Lower leg skin (tissue), 4 donors: ENCODE data around the gene DENND2C. TPM values are rescaled to one million over a fixed set of nuclear protein-coding genes. Genes with fewer than 3 reads are reported as not detected.

Source experiments
- DNase-seq, 2 donors: peaks; one replicate each; pipeline ENCODE4 v3.0.0-alpha.2; 2019; ENCODE audit warnings: low spot score in 2 of 2
- H3K4me3 ChIP-seq: fragments of 200-600 bp; sonication (generic); 2 replicates; pipeline ENCODE4 v1.5.1; 2017; ENCODE audit warnings: mild to moderate bottlenecking, low read depth; ENCODE audit not compliant: poor library complexity, severe bottlenecking
- CTCF ChIP-seq, 3 donors: fragments of 450-650 bp; IDR thresholded peaks; one replicate each; pipeline ENCODE4 v1.5.1; 2016; ENCODE audit warnings: antibody characterized with exemption in 3 of 3, mild to moderate bottlenecking in 3 of 3, moderate library complexity in 2 of 3
- POLR2A ChIP-seq, 2 donors: fragments of 450-650 bp; IDR thresholded peaks; one replicate each; pipeline ENCODE4 v1.6.1; 2016 to 2017; ENCODE audit warnings: antibody characterized with exemption in 2 of 2, mild to moderate bottlenecking in 1 of 2, moderate library complexity in 1 of 2
- WGBS, 2 donors: methylation state at CpG; one replicate each; pipeline ENCODE4 v1.1.5; 2018; 5-methylcytosine and 5-hydroxymethylcytosine counted together
- intact Hi-C: fragments of 100-400 bp; cut with DNase I; formaldehyde crosslinking; loops from one replicate; pipeline ENCODE4 v1.15.0; 2023; ENCODE audit warnings: low total_unique reads
- total RNA-seq, 4 donors: library from RNA; depleted of rRNA; stranded (reverse); fragments of >200 nt; gene quantifications; one replicate each; pipeline ENCODE4 v1.1.0, GENCODE V29; 2016

The DENND2C gene
- total RNA-seq, 4 donors from 2014 or later = 43.0 to 61.2 (median 52.5) TPM

GRCh38 chr1:114549137-114549536 is 120.7 kb downstream of the DENND2C start:
- 48 to 52% methylated on average over 4 of the region's 4 CpGs for WGBS, 2 donors
- no peak for TF ChIP-seq POLR2A (IDR thresholded peaks at IDR 0.05)
- no peak for TF ChIP-seq CTCF (IDR thresholded peaks at IDR 0.05)

GRCh38 chr1:114547076-114547475 is 122.8 kb downstream of the DENND2C start:
- no peak for TF ChIP-seq CTCF (IDR thresholded peaks at IDR 0.05)
- no peak for TF ChIP-seq POLR2A (IDR thresholded peaks at IDR 0.05)
- intact Hi-C loops = no loop called here
- no peak overlapping the region for H3K4me3 ChIP-seq
- 83 to 85% methylated on average over 1 of the region's 1 CpG for WGBS, 2 donors
- no peak for DNase-seq

More at GRCh38 chr1:114549137-114549536, 120.7 kb downstream of the DENND2C start:
- no peak overlapping the region for H3K4me3 ChIP-seq
- DNase-seq = no peak
- intact Hi-C loops = no loop called here

- DNase-seq = no peak
- 81 to 86% methylated on average over 2 of the region's 2 CpGs for WGBS, 2 donors
- TF ChIP-seq POLR2A (IDR thresholded peaks at IDR 0.05) (no peak), CTCF (IDR thresholded peaks at IDR 0.05) (no peak)
- intact Hi-C loops = no loop called here
- no peak overlapping the region for H3K4me3 ChIP-seq
These were observed 124.1 kb downstream of the DENND2C start for GRCh38 chr1:114545796-114546195.

GRCh38 chr1:114545315-114545714 is 124.5 kb downstream of the DENND2C start:
- 42 to 46% methylated on average over 1 of the region's 1 CpG for WGBS, 2 donors
- TF ChIP-seq POLR2A (IDR thresholded peaks at IDR 0.05) (no peak), CTCF (IDR thresholded peaks at IDR 0.05) (no peak)
- no peak overlapping the region for H3K4me3 ChIP-seq
- intact Hi-C loops = no loop called here
- DNase-seq = no peak

GRCh38 chr1:114540821-114541220 is 129.0 kb downstream of the DENND2C start:
- 78 to 85% methylated on average over 6 of the region's 6 CpGs for WGBS, 2 donors
- no peak overlapping the region for H3K4me3 ChIP-seq
- intact Hi-C loops = no loop called here
- no peak for DNase-seq
- TF ChIP-seq POLR2A (IDR thresholded peaks at IDR 0.05) (no peak), CTCF (IDR thresholded peaks at IDR 0.05) (no peak)

GRCh38 chr1:114540272-114540671 is 129.6 kb downstream of the DENND2C start:
- intact Hi-C loops = no loop called here
- no peak for TF ChIP-seq CTCF (IDR thresholded peaks at IDR 0.05)
- no peak for TF ChIP-seq POLR2A (IDR thresholded peaks at IDR 0.05)
- no peak overlapping the region for H3K4me3 ChIP-seq
- no peak for DNase-seq
- 36 to 43% methylated on average over 3 of the region's 3 CpGs for WGBS, 2 donors
